Sigmoid colon (tissue), 3 donors: ENCODE measurements around the gene ATP5F1D.

Source experiments
- CTCF ChIP-seq, 4 experiments: fragments of 450-650 bp in 3 of 4; fragments of 200-600 bp in 1 of 4; IDR thresholded peaks; one replicate each; pipeline ENCODE4 v1.5.1; 2016 to 2019; ENCODE audit warnings: antibody characterized with exemption in 4 of 4, mild to moderate bottlenecking in 3 of 4, moderate library complexity in 2 of 4
- POLR2A ChIP-seq, 2 donors: fragments of 450-650 bp; IDR thresholded peaks; one replicate each; pipeline ENCODE4 v1.6.1; 2016; ENCODE audit warnings: antibody characterized with exemption in 2 of 2, mild to moderate bottlenecking in 2 of 2, moderate library complexity in 2 of 2

- no peak for TF ChIP-seq CTCF (IDR thresholded peaks at IDR 0.05)
- no peak for TF ChIP-seq POLR2A (IDR thresholded peaks at IDR 0.05)
Observed at GRCh38 chr19:1233115-1233667, 8.4 kb upstream of the ATP5F1D start.
